ENCODE results near the gene MYG1.

MYG1 gene

DNA sequence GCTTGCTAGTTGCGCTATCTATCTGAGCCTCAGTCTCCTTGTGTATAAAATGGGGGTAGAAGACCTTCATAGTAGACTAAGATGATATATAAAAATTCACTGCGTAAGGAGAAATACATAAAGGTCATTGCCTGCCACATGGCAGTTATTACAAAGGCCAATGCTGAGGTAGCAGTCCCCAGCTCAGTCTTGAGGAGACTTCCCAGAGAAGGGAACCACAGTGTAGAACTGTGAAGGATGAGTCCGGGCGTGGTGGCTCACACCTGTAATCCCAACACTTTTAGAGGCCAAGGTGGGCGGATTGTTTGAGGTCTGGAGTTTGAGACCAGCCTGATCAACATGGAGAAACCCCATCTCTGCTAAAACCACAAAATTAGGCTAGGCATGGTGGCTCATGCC lies 53.8 kb downstream of the MYG1 start:
- TF ChIP-seq, protein P1, sequence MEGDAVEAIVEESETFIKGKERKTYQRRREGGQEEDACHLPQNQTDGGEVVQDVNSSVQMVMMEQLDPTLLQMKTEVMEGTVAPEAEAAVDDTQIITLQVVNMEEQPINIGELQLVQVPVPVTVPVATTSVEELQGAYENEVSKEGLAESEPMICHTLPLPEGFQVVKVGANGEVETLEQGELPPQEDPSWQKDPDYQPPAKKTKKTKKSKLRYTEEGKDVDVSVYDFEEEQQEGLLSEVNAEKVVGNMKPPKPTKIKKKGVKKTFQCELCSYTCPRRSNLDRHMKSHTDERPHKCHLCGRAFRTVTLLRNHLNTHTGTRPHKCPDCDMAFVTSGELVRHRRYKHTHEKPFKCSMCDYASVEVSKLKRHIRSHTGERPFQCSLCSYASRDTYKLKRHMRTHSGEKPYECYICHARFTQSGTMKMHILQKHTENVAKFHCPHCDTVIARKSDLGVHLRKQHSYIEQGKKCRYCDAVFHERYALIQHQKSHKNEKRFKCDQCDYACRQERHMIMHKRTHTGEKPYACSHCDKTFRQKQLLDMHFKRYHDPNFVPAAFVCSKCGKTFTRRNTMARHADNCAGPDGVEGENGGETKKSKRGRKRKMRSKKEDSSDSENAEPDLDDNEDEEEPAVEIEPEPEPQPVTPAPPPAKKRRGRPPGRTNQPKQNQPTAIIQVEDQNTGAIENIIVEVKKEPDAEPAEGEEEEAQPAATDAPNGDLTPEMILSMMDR (conservative IDR thresholded peaks at IDR 0.05; ENCODE audit: low read depth), result no peak
- CTCF ChIA-PET, result interaction anchor here (1.1 to 3.8 kb wide), 4 partner anchors 29 to 68 kb away, joined by 3 to 44 read pairs (median 19); no protein-coding TSS in a partner anchor
- POLR2A ChIA-PET (ENCODE audit: low non-redundant PET), result no interaction called here
- no peak for DNase-seq (ENCODE audit: low spot score)
- H3K27ac ChIP-seq, result peak overlapping the region; percentile 44

DNA sequence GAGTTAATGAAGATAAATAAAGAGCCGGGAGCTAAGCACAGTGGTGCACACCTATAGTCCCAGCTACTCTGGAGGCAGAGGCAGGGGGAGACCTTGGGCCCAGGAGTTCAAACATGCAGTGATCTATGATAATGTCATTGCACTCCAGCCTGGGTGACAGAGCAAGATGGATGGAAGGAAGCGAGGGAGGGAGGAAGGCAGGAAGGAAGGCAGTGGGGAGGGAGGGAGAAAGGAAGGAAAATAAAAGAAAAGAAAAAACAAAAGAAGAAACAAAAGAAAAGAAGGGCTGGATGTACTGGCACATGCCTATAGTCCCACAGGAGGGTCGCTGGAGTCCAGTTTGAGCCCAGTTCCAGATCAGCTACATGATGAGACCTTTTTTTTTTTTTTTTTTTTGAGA lies 55.6 kb downstream of the MYG1 start:
- DNase-seq (ENCODE audit: low spot score), result no peak
- TF ChIP-seq, protein P1 (conservative IDR thresholded peaks at IDR 0.05; ENCODE audit: low read depth), result no peak
- ChIA-PET POLR2A (ENCODE audit: low non-redundant PET) (no interaction called here), CTCF (interaction anchor here (1.1 to 3.8 kb wide), 2 partner anchors 27 to 66 kb away, joined by 4 to 44 read pairs; no protein-coding TSS in a partner anchor)
- peak overlapping the region; percentile 23; the same call in 1 of the 2 replicates for H3K27ac ChIP-seq
